A549 treated with AZD9567 at 1 μM for 4 hours (cell line): ENCODE results near the gene OR52W1. TPM values are rescaled to one million over a fixed set of nuclear protein-coding genes. Genes with fewer than 3 reads are reported as not detected.

Experiments
- total RNA-seq: library from RNA; stranded (reverse); fragments of 200-300 nt; extraction: Qiagen RNA extraction; gene quantifications from 5 replicates; pipeline ENCODE4 v1.2.3, GENCODE V29; 2022; ENCODE audit not compliant: insufficient read depth

Gene OR52W1
- not detected in 5 replicates for total RNA-seq

GRCh38 chr11:6199174-6199810, at the start of gene OR52W1:
Gene OR52W1 (plus strand): TSS chr11:6199224. CDS start chr11:6199224, 0 bp downstream.

GRCh38 chr11:6170226-6170625, 28.8 kb upstream of the OR52W1 start, which contains the start of gene OR52B2:
Gene OR52B2 (minus strand): TSS chr11:6170326. CDS start chr11:6170326, 0 bp downstream.

GRCh38 chr11:6205366-6205765, 6.3 kb downstream of the OR52W1 start, which contains the start of gene C11orf42:
Gene C11orf42 (plus strand): TSS chr11:6205557. CDS start chr11:6205616, 59 bp downstream.

GRCh38 chr11:6234387-6235107, 35.5 kb downstream of the OR52W1 start, which contains the start of gene FHIP1B:
Gene FHIP1B (minus strand): TSS chr11:6234636. CDS start chr11:6224516, 10,120 bp downstream.

DNA sequence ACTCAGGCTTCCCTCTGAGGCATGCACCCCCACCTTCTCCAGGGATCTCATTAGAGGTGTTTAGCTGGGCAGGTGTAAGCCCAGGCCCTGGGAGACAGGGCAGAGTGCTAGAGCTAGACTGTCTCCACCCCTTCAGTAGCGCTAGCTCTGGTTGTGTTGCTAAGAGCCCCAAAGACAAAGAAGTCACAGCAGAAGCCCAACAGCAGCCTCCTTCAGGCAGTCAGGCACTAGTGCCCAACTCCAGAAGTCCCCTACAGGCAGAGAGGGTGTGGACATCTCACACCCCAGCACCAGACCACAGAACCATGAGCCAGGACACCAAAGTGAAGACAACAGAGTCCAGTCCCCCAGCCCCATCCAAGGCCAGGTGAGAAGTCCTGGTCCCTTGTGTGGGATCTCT, 39.9 kb downstream of the OR52W1 start, which contains the start of gene CNGA4:
CNGA4 (plus strand) TSS at position 188 of the 400 bp plus-strand sequence; CDS start at position 306, 118 bp downstream.

Other genes with a start within 250 kb of the OR52W1 start
- gene OR56A5, start 230.7 kb upstream of the OR52W1 start, total RNA-seq, result not detected in 5 replicates
- gene OR52L1, start 212.2 kb upstream of the OR52W1 start, total RNA-seq, result not detected in 5 replicates
- not detected in 5 replicates for gene OR56A4, start 192.3 kb upstream of the OR52W1 start, total RNA-seq
- not detected in 5 replicates for gene OR56A1, start 168.5 kb upstream of the OR52W1 start, total RNA-seq
- not detected in 5 replicates for gene OR56B4, start 91.5 kb upstream of the OR52W1 start, total RNA-seq
- not detected in 5 replicates for gene OR52B2, start 28.9 kb upstream of the OR52W1 start, total RNA-seq
- not detected in 5 replicates for gene C11orf42, start 6.3 kb downstream of the OR52W1 start, total RNA-seq
- gene FHIP1B, start 35.4 kb downstream of the OR52W1 start, total RNA-seq, result 6.4 to 21.9 TPM (median 20.8 TPM) in 5 replicates
- 0.03 to 0.09 TPM (median 0.08 TPM) in 4 of 5 replicates, not detected in the other for gene CNGA4, start 39.9 kb downstream of the OR52W1 start, total RNA-seq
- gene CCKBR, start 60.6 kb downstream of the OR52W1 start, total RNA-seq, result not detected in 5 replicates
- 15.2 to 33.3 TPM (median 26.0 TPM) in 5 replicates for gene CAVIN3, start 121.3 kb downstream of the OR52W1 start, total RNA-seq
- gene SMPD1, start 191.2 kb downstream of the OR52W1 start, total RNA-seq, result 9.0 to 19.4 TPM (median 9.8 TPM) in 5 replicates
- gene APBB1, start 219.9 kb downstream of the OR52W1 start, total RNA-seq, result 12.0 to 19.5 TPM (median 18.1 TPM) in 5 replicates
- 0.57 to 1.7 TPM (median 0.93 TPM) in 5 replicates for gene HPX, start 241.8 kb downstream of the OR52W1 start, total RNA-seq